SH-SY5Y (cell line): Measurements from ENCODE around the gene ITPRID2.

Experiments
- GATA2 ChIP-seq: IDR thresholded peaks from 2 replicates; pipeline ENCODE4 v1.6.1; 2011; ENCODE audit warnings: mild to moderate bottlenecking, low read depth, low read length
- GATA3 ChIP-seq: IDR thresholded peaks from 2 replicates; pipeline ENCODE4 v1.6.1; 2011; ENCODE audit warnings: low read depth, mild to moderate bottlenecking, low read length, moderate library complexity

ITPRID2 gene

GRCh38 chr2:181892799-181893435 lies 1.4 kb downstream of the ITPRID2 start:
- no peak for TF ChIP-seq GATA2
- no peak for TF ChIP-seq GATA3

- TF ChIP-seq GATA3: no peak
- no peak for TF ChIP-seq GATA2
Measured at GRCh38 chr2:181894381-181894780, 2.9 kb downstream of the ITPRID2 start.

GRCh38 chr2:181895818-181896217 lies 4.3 kb downstream of the ITPRID2 start:
- TF ChIP-seq GATA2: no peak
- no peak for TF ChIP-seq GATA3

- TF ChIP-seq GATA3: no peak
- TF ChIP-seq GATA2: no peak
Measured at GRCh38 chr2:181896286-181896685, 4.8 kb downstream of the ITPRID2 start.

GRCh38 chr2:181900007-181900651 lies 8.6 kb downstream of the ITPRID2 start:
- TF ChIP-seq GATA3 (no peak), GATA2 (no peak)

- TF ChIP-seq GATA2 (no peak), GATA3 (no peak)
Measured at GRCh38 chr2:181902625-181903024, 11.1 kb downstream of the ITPRID2 start.

GRCh38 chr2:181904022-181904632 lies 12.6 kb downstream of the ITPRID2 start:
- TF ChIP-seq GATA3 (no peak), GATA2 (no peak)

GRCh38 chr2:181907057-181907456 lies 15.5 kb downstream of the ITPRID2 start:
- TF ChIP-seq GATA3: no peak
- TF ChIP-seq GATA2: no peak

GRCh38 chr2:181907635-181908034 lies 16.1 kb downstream of the ITPRID2 start:
- no peak for TF ChIP-seq GATA2
- no peak for TF ChIP-seq GATA3

- TF ChIP-seq GATA3 (no peak), GATA2 (no peak)
Measured at GRCh38 chr2:181910028-181910831, 18.7 kb downstream of the ITPRID2 start.

GRCh38 chr2:181911830-181912229 lies 20.3 kb downstream of the ITPRID2 start:
- TF ChIP-seq GATA3 (no peak), GATA2 (no peak)

- TF ChIP-seq GATA2: no peak
- no peak for TF ChIP-seq GATA3
Measured at GRCh38 chr2:181915102-181915501, 23.6 kb downstream of the ITPRID2 start.

GRCh38 chr2:181916726-181917718 lies 25.5 kb downstream of the ITPRID2 start:
- TF ChIP-seq GATA2: no peak
- no peak for TF ChIP-seq GATA3
